ENCODE measurements around the gene LNX1. TPM values are rescaled to one million over a fixed set of nuclear protein-coding genes. Genes with fewer than 3 reads are reported as not detected.
A peak's percentile ranks its signal among the peaks of the same experiment; 100 is the strongest.

Gene LNX1
- total RNA-seq, 1 donor from 2014 or later: 4.4 TPM

GRCh38 chr4:53510321-53510720, 81.0 kb downstream of the LNX1 start:
- no peak for FAIRE-seq
- H3K27ac ChIP-seq (ENCODE audit: low read depth, low read length): no peak overlapping the region
- H3K4me3 Mint-ChIP-seq (ENCODE audit: unreplicated experiment): no peak overlapping the region
- H3K4me2 ChIP-seq (ENCODE audit: low read length): no peak overlapping the region
- H3K27me3 ChIP-seq (ENCODE audit: insufficient read depth, low read length): peaks cover 5% of the 10 kb centered on the region
- no peaks in the 10 kb centered on the region for H3K36me3 ChIP-seq (ENCODE audit: insufficient read depth, low read length)
- H3K27me3 Mint-ChIP-seq (ENCODE audit: low read depth, unreplicated experiment): no peaks in the 10 kb centered on the region
- H3K9ac ChIP-seq (ENCODE audit: low read length): no peak overlapping the region
- peaks cover 18% of the 10 kb centered on the region for H3K4me1 ChIP-seq (ENCODE audit: insufficient read depth, low read length)
- no peaks in the 10 kb centered on the region for H3K79me2 ChIP-seq (ENCODE audit: insufficient read depth, low read length)
- no peaks in the 10 kb centered on the region for H4K20me1 ChIP-seq (ENCODE audit: insufficient read depth, low read length)
- H3K4me3 ChIP-seq (ENCODE audit: insufficient read depth, low read depth, low read length): no peak overlapping the region
- no peak overlapping the region for H3K27ac Mint-ChIP-seq (ENCODE audit: unreplicated experiment)
- H3K4me1 Mint-ChIP-seq (ENCODE audit: low read depth, unreplicated experiment): peaks cover 17% of the 10 kb centered on the region
- H3K36me3 Mint-ChIP-seq (ENCODE audit: low read depth, unreplicated experiment): no peaks in the 10 kb centered on the region
- H2AFZ ChIP-seq (ENCODE audit: low read depth, low read length): no peak overlapping the region
- no peaks in the 10 kb centered on the region for H3K9me3 ChIP-seq (ENCODE audit: insufficient read depth, low read depth, low read length)
- no peak for TF ChIP-seq CTCF (IDR thresholded peaks at IDR 0.05; ENCODE audit: insufficient read depth, low read depth, low read length)
- no peak for TF ChIP-seq EZH2 (IDR thresholded peaks at IDR 0.05; ENCODE audit: insufficient read depth, low read length)
- DNase-seq (ENCODE audit: low read depth): peak; percentile 29
- peaks cover 4% of the 10 kb centered on the region for H3K9me3 Mint-ChIP-seq (ENCODE audit: unreplicated experiment)

GRCh38 chr4:53508446-53508845, 82.8 kb downstream of the LNX1 start:
- Mint-ChIP-seq H3K27ac (ENCODE audit: unreplicated experiment) (peak overlapping the region; percentile 77), H3K36me3 (ENCODE audit: low read depth, unreplicated experiment) (no peaks in the 10 kb centered on the region), H3K4me1 (ENCODE audit: low read depth, unreplicated experiment) (peaks cover 17% of the 10 kb centered on the region), H3K9me3 (ENCODE audit: unreplicated experiment) (peaks cover 3% of the 10 kb centered on the region), H3K4me3 (ENCODE audit: unreplicated experiment) (no peak overlapping the region), H3K27me3 (ENCODE audit: low read depth, unreplicated experiment) (peaks cover 3% of the 10 kb centered on the region)
- Histone ChIP-seq H3K27ac (ENCODE audit: low read depth, low read length) (peak overlapping the region; percentile 68), H3K4me2 (ENCODE audit: low read length) (peak overlapping the region; percentile 81), H3K27me3 (ENCODE audit: insufficient read depth, low read length) (peaks cover 5% of the 10 kb centered on the region), H2AFZ (ENCODE audit: low read depth, low read length) (no peak overlapping the region), H4K20me1 (ENCODE audit: insufficient read depth, low read length) (no peaks in the 10 kb centered on the region), H3K79me2 (ENCODE audit: insufficient read depth, low read length) (no peaks in the 10 kb centered on the region), H3K9me3 (ENCODE audit: insufficient read depth, low read depth, low read length) (no peaks in the 10 kb centered on the region), H3K4me1 (ENCODE audit: insufficient read depth, low read length) (peaks cover 18% of the 10 kb centered on the region), H3K4me3 (ENCODE audit: insufficient read depth, low read depth, low read length) (peak overlapping the region; percentile 40), H3K9ac (ENCODE audit: low read length) (peak overlapping the region; percentile 65), H3K36me3 (ENCODE audit: insufficient read depth, low read length) (no peaks in the 10 kb centered on the region)
- FAIRE-seq (peak; percentile 59), DNase-seq (ENCODE audit: low read depth) (peak; percentile 86)
- TF ChIP-seq CTCF (IDR thresholded peaks at IDR 0.05; ENCODE audit: insufficient read depth, low read depth, low read length) (no peak), EZH2 (IDR thresholded peaks at IDR 0.05; ENCODE audit: insufficient read depth, low read length) (no peak)

GRCh38 chr4:53507671-53508286, 83.5 kb downstream of the LNX1 start:
- H3K9ac ChIP-seq (ENCODE audit: low read length): peak overlapping the region; percentile 65
- no peaks in the 10 kb centered on the region for H3K9me3 Mint-ChIP-seq (ENCODE audit: unreplicated experiment)
- TF ChIP-seq CTCF (IDR thresholded peaks at IDR 0.05; ENCODE audit: insufficient read depth, low read depth, low read length) (no peak), EZH2 (IDR thresholded peaks at IDR 0.05; ENCODE audit: insufficient read depth, low read length) (no peak)
- H3K36me3 ChIP-seq (ENCODE audit: insufficient read depth, low read length): no peaks in the 10 kb centered on the region
- H4K20me1 ChIP-seq (ENCODE audit: insufficient read depth, low read length): no peaks in the 10 kb centered on the region
- H3K4me1 Mint-ChIP-seq (ENCODE audit: low read depth, unreplicated experiment): peaks cover 17% of the 10 kb centered on the region
- peaks cover 18% of the 10 kb centered on the region for H3K4me1 ChIP-seq (ENCODE audit: insufficient read depth, low read length)
- H3K79me2 ChIP-seq (ENCODE audit: insufficient read depth, low read length): no peaks in the 10 kb centered on the region
- H3K27ac Mint-ChIP-seq (ENCODE audit: unreplicated experiment): peak overlapping the region; percentile 77
- H3K27ac ChIP-seq (ENCODE audit: low read depth, low read length): peak overlapping the region; percentile 68
- H3K4me3 ChIP-seq (ENCODE audit: insufficient read depth, low read depth, low read length): peak overlapping the region; percentile 40
- H3K4me2 ChIP-seq (ENCODE audit: low read length): peak overlapping the region; percentile 81
- H3K4me3 Mint-ChIP-seq (ENCODE audit: unreplicated experiment): no peak overlapping the region
- peaks cover 1% of the 10 kb centered on the region for H3K36me3 Mint-ChIP-seq (ENCODE audit: low read depth, unreplicated experiment)
- H2AFZ ChIP-seq (ENCODE audit: low read depth, low read length): peak overlapping the region; percentile 49
- FAIRE-seq (peak; percentile 75), DNase-seq (ENCODE audit: low read depth) (peak; percentile 98)
- H3K27me3 ChIP-seq (ENCODE audit: insufficient read depth, low read length): peaks cover 5% of the 10 kb centered on the region
- H3K9me3 ChIP-seq (ENCODE audit: insufficient read depth, low read depth, low read length): no peaks in the 10 kb centered on the region
- H3K27me3 Mint-ChIP-seq (ENCODE audit: low read depth, unreplicated experiment): peaks cover 3% of the 10 kb centered on the region
